Stomach (tissue), 4 donors: ENCODE measurements around the gene NRN1L.

ENCODE experiments used
- POLR2A ChIP-seq, 4 donors: fragments of 450-650 bp; IDR thresholded peaks; one replicate each; pipeline ENCODE4 v1.6.1; 2016; ENCODE audit warnings: antibody characterized with exemption in 4 of 4, control low read depth in 2 of 4, mild to moderate bottlenecking in 1 of 4, moderate library complexity in 1 of 4
- POLR2AphosphoS5 ChIP-seq, 3 donors: sonication (generic); formaldehyde crosslinking; IDR thresholded peaks; one replicate each; pipeline ENCODE4 v1.6.1; 2016; ENCODE audit warnings: antibody characterized with exemption in 3 of 3
- TF ChIP-seq, protein P1 (sequence below), 7 experiments: fragments of 450-650 bp in 4 of 7; fragments of 200-600 bp in 3 of 7; sonication (generic) in 3 of 7; IDR thresholded peaks; one replicate each; pipeline ENCODE4 v1.5.1; 2016 to 2019; ENCODE audit warnings: antibody characterized with exemption in 7 of 7, control low read depth in 2 of 7, mild to moderate bottlenecking in 1 of 7

GRCh38 chr16:67874372-67874771, 10.3 kb upstream of the NRN1L start:
- TF ChIP-seq, protein P1, sequence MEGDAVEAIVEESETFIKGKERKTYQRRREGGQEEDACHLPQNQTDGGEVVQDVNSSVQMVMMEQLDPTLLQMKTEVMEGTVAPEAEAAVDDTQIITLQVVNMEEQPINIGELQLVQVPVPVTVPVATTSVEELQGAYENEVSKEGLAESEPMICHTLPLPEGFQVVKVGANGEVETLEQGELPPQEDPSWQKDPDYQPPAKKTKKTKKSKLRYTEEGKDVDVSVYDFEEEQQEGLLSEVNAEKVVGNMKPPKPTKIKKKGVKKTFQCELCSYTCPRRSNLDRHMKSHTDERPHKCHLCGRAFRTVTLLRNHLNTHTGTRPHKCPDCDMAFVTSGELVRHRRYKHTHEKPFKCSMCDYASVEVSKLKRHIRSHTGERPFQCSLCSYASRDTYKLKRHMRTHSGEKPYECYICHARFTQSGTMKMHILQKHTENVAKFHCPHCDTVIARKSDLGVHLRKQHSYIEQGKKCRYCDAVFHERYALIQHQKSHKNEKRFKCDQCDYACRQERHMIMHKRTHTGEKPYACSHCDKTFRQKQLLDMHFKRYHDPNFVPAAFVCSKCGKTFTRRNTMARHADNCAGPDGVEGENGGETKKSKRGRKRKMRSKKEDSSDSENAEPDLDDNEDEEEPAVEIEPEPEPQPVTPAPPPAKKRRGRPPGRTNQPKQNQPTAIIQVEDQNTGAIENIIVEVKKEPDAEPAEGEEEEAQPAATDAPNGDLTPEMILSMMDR (IDR thresholded peaks at IDR 0.05): no peak
- no peak for TF ChIP-seq POLR2A (IDR thresholded peaks at IDR 0.05)
- no peak for TF ChIP-seq POLR2AphosphoS5 (IDR thresholded peaks at IDR 0.05)
